Measurements from ENCODE around the gene SORCS3.

Gene SORCS3

DNA sequence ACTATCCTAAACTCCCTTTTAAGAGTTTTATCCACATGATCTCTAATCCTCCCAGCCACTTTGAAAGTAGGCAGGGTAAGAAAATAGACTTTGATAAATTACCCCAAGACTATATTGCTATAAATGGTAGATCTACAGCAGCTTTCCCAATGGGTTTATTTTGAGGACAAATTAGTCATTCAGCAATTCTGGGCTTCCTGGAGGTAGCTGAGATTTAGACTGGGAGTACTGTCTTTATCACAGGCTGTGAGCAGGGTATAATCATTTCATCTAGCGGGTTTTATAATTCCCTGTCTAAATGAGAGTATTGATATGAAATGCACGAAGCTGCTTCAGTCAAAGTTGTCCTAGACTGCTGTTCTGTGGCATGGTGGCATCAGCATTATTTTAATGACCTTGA lies 279.4 kb downstream of the SORCS3 start:
- H3K27ac ChIP-seq: no peak overlapping the region
- TF ChIP-seq, protein P1, sequence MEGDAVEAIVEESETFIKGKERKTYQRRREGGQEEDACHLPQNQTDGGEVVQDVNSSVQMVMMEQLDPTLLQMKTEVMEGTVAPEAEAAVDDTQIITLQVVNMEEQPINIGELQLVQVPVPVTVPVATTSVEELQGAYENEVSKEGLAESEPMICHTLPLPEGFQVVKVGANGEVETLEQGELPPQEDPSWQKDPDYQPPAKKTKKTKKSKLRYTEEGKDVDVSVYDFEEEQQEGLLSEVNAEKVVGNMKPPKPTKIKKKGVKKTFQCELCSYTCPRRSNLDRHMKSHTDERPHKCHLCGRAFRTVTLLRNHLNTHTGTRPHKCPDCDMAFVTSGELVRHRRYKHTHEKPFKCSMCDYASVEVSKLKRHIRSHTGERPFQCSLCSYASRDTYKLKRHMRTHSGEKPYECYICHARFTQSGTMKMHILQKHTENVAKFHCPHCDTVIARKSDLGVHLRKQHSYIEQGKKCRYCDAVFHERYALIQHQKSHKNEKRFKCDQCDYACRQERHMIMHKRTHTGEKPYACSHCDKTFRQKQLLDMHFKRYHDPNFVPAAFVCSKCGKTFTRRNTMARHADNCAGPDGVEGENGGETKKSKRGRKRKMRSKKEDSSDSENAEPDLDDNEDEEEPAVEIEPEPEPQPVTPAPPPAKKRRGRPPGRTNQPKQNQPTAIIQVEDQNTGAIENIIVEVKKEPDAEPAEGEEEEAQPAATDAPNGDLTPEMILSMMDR (IDR thresholded peaks at IDR 0.05): no peak
- no peak for TF ChIP-seq ZFX (IDR thresholded peaks at IDR 0.05; ENCODE audit: borderline replicate concordance)

DNA sequence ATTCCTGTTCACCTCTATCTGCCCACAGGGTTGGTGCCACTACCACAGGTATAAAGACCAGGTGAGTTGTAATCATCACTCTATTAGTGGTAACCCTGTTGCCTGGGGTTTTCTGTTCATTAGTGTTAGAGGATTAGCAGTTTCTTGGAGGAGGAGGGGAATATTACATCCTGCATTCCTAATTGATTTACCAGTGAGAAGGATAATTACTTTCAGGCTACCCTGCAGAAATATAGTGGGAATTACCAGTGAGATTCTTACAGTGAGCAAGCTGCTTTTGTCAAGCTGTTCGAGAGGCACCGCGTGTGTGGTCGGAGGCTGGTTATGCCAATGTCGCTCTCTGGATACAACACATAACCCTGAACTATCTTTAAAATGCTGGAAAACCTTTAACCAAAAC lies 280.7 kb downstream of the SORCS3 start:
- H3K27ac ChIP-seq: no peak overlapping the region

DNA sequence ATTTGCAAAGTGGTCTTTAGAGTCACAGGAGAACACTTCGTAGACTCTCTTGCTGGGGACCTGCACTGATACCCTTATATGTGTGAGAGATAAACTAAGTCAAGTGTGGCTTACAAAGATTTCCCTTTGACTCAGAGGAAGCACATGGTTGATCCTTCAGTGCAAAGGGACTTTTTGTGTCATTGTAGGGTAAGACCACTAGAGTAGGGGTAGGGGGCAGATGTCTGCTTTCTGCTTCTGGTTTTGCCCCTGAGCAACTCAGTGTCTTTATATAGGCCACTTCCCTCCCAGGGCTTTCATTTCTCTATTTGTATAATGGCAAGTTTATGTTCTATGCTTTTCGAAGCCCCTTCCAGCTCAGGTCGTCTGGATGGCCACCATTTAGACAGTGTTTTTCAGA lies 281.7 kb downstream of the SORCS3 start:
- TF ChIP-seq ZFX (IDR thresholded peaks at IDR 0.05; ENCODE audit: borderline replicate concordance): no peak
- TF ChIP-seq, protein P1 (IDR thresholded peaks at IDR 0.05): no peak
- no peak overlapping the region for H3K27ac ChIP-seq

More for the DNA sequence above, 280.7 kb downstream of the SORCS3 start:
- TF ChIP-seq ZFX (IDR thresholded peaks at IDR 0.05; ENCODE audit: borderline replicate concordance): no peak
- TF ChIP-seq, protein P1 (IDR thresholded peaks at IDR 0.05): no peak

DNA sequence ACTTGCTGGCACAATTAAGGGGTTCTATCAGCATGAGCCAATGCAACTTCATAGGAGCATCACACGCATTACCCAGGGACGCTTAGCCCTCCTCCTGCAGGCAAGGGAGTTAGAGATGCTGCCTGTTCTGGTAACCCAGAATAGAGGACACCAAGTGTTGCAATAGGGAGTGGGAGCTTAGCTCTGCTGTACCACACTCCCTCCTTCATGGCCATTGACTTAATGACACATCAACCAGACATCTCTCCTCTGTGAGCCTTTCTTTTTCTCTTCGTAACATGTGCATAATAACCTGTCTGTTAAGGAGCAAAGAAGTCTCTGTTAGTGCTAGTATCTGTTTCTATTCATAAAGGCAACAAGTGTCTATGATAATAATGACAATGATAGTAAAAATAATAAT lies 282.4 kb downstream of the SORCS3 start:
- no peak overlapping the region for H3K27ac ChIP-seq
- no peak for TF ChIP-seq ZFX (IDR thresholded peaks at IDR 0.05; ENCODE audit: borderline replicate concordance)
- TF ChIP-seq, protein P1 (IDR thresholded peaks at IDR 0.05): no peak

DNA sequence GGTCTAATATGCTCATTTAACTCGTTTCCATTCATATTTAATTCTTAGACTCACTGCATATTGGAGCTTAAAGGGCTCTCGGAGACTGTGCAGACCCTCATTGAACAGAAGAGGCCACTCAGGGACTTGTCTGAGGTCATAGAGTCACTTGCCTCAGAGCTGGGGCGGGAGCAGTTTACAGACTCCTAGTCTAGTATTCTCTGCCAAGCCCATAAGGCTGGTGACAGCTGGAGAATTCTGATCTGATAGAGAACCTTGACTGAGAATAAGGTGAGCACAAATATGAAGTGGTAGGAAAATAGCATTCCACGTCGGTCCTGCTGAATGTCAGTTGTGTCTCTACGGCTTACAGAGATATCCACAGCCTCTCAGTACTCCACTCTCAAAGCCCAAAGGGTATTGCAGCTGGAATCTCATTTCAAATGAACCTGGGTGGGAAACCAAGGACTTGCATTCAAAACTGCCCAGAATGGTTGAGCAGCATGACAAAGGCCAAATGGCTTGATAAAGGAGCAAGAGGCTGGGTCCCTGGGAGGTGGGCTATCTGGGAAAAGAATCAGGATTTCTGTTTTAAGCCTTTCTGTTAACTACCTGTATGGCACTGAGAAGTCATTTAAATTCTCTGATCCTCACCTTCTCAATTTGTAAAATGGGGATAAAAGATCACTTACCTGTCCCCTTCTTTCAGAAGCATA lies 283.2 kb downstream of the SORCS3 start:
- no peak for TF ChIP-seq ZFX (IDR thresholded peaks at IDR 0.05; ENCODE audit: borderline replicate concordance)
- TF ChIP-seq, protein P1 (IDR thresholded peaks at IDR 0.05): no peak
- H3K27ac ChIP-seq: no peak overlapping the region

DNA sequence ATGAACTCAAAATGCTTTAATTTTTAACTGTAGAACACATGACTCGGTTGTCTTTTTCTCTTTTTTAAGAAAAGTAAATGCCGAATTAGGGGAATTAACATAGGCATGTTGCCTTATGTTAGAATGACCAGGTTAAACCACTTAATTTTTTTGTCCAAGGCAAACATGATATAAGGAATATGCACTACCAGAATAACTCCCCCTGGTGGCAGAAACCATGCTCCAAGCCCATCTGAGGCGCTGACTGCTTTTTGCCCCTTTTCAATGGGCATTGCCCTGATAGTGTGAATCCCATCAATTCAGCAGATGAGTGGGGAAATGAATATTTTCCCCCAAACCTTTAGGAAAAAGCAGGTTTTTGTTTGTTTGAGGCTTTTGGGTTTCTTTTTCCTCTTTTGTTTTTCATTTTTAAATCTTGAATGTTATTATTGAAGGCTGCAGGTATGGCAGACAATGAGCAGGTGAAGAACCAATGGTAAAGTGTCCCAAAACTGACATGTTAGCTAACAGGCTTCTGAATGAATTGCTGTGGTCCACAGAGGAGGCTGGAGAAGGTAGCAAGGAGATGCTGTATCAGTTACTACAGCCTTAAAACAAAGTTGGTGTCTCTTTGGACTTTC lies 284.3 kb downstream of the SORCS3 start:
- TF ChIP-seq, protein P1 (IDR thresholded peaks at IDR 0.05): peak; percentile 83
- TF ChIP-seq ZFX (IDR thresholded peaks at IDR 0.05; ENCODE audit: borderline replicate concordance): no peak
- H3K27ac ChIP-seq: no peak overlapping the region

DNA sequence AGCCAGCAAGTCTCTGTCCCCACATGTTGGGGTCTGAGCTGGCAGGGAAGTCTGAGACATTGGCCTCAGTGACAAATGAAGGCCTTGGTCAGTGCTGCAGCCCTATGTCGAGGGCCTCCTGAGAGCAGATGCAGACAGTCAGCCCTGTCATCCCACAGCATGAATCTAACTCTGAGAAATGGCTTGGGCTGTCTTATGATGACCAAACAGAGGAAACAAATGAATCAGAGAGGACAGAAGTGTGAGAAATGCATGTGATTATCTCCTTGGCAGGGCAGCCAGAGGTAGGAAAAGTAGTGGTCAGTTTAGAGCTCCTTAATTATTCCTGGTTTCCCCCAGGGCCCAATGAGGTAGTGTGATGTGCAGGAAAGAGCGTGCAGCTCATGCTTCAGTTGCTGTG lies 287.6 kb downstream of the SORCS3 start:
- TF ChIP-seq, protein P1 (IDR thresholded peaks at IDR 0.05): no peak
- H3K27ac ChIP-seq: no peak overlapping the region
